GM12874 (cell line): ENCODE results near the gene OSBPL5.

ENCODE experiments used
- CTCF ChIP-seq: IDR thresholded peaks from 2 replicates; pipeline ENCODE4 v1.5.1; 2011; ENCODE audit warnings: low read depth, mild to moderate bottlenecking, control low read depth, low read length, moderate library complexity; ENCODE audit not compliant: insufficient read depth

The OSBPL5 gene

GRCh38 chr11:3197044-3197695 is 32.1 kb upstream of the OSBPL5 start:
- no peak for TF ChIP-seq CTCF

GRCh38 chr11:3196161-3197043 is 31.3 kb upstream of the OSBPL5 start:
- TF ChIP-seq CTCF, result no peak

- no peak for TF ChIP-seq CTCF
Measured at GRCh38 chr11:3195251-3196160, 30.4 kb upstream of the OSBPL5 start.

- TF ChIP-seq CTCF, result no peak
Measured at GRCh38 chr11:3194016-3194816, 29.1 kb upstream of the OSBPL5 start.

GRCh38 chr11:3193373-3194015 is 28.4 kb upstream of the OSBPL5 start:
- no peak for TF ChIP-seq CTCF

GRCh38 chr11:3192511-3193372 is 27.6 kb upstream of the OSBPL5 start:
- no peak for TF ChIP-seq CTCF
